ENCODE measurements around the gene FAM9C. TPM values are rescaled to one million over a fixed set of nuclear protein-coding genes. Genes with fewer than 3 reads are reported as not detected.

FAM9C gene
- total and polyA plus RNA-seq, 9 of the 15 experiments (the other 6 are each of a cell fraction or from before 2014, with no cell fraction given): not detected

DNA sequence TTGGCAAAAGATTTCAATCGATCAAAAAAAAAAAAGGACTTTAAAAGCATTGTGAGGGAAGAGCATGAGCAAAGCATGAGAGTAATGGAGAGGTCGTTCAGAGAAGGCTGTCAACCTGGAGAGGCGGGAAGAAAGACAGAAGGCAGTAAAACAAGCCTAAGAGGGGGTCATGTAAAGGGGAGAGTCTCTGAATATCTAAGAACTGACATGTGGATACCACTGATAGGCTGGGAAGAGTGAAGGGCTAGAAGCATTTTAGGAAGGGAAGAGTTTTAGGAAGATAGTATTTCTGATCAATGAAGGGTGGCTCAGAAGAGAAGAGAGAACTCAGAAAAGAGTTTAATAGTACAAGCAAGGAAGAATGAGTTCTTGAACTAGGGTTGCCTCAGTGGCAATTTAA is 7.5 kb downstream of the FAM9C start (continued):
- TF ChIP-seq, protein P1, sequence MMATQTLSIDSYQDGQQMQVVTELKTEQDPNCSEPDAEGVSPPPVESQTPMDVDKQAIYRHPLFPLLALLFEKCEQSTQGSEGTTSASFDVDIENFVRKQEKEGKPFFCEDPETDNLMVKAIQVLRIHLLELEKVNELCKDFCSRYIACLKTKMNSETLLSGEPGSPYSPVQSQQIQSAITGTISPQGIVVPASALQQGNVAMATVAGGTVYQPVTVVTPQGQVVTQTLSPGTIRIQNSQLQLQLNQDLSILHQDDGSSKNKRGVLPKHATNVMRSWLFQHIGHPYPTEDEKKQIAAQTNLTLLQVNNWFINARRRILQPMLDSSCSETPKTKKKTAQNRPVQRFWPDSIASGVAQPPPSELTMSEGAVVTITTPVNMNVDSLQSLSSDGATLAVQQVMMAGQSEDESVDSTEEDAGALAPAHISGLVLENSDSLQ (IDR thresholded peaks at IDR 0.05): peak; percentile 36; the same call in 1 of the 2 replicates
- no peak for TF ChIP-seq KAT7 (CRISPR knock-in tag; IDR thresholded peaks at IDR 0.05; ENCODE audit: borderline replicate concordance)
- TF ChIP-seq MAZ (CRISPR knock-in tag; conservative IDR thresholded peaks at IDR 0.05 in 1 of 2, IDR thresholded peaks at IDR 0.05 in 1 of 2): no peak
- TF ChIP-seq, protein P2, sequence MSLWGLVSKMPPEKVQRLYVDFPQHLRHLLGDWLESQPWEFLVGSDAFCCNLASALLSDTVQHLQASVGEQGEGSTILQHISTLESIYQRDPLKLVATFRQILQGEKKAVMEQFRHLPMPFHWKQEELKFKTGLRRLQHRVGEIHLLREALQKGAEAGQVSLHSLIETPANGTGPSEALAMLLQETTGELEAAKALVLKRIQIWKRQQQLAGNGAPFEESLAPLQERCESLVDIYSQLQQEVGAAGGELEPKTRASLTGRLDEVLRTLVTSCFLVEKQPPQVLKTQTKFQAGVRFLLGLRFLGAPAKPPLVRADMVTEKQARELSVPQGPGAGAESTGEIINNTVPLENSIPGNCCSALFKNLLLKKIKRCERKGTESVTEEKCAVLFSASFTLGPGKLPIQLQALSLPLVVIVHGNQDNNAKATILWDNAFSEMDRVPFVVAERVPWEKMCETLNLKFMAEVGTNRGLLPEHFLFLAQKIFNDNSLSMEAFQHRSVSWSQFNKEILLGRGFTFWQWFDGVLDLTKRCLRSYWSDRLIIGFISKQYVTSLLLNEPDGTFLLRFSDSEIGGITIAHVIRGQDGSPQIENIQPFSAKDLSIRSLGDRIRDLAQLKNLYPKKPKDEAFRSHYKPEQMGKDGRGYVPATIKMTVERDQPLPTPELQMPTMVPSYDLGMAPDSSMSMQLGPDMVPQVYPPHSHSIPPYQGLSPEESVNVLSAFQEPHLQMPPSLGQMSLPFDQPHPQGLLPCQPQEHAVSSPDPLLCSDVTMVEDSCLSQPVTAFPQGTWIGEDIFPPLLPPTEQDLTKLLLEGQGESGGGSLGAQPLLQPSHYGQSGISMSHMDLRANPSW (CRISPR knock-in tag; IDR thresholded peaks at IDR 0.05): no peak
- TF ChIP-seq ZNF76 (CRISPR knock-in tag; IDR thresholded peaks at IDR 0.05; ENCODE audit: borderline replicate concordance): no peak
- no peak for TF ChIP-seq ZNF124 (CRISPR knock-in tag; IDR thresholded peaks at IDR 0.05)
- no peak for TF ChIP-seq ZNF551 (CRISPR knock-in tag; IDR thresholded peaks at IDR 0.05)
- TF ChIP-seq, protein P3, sequence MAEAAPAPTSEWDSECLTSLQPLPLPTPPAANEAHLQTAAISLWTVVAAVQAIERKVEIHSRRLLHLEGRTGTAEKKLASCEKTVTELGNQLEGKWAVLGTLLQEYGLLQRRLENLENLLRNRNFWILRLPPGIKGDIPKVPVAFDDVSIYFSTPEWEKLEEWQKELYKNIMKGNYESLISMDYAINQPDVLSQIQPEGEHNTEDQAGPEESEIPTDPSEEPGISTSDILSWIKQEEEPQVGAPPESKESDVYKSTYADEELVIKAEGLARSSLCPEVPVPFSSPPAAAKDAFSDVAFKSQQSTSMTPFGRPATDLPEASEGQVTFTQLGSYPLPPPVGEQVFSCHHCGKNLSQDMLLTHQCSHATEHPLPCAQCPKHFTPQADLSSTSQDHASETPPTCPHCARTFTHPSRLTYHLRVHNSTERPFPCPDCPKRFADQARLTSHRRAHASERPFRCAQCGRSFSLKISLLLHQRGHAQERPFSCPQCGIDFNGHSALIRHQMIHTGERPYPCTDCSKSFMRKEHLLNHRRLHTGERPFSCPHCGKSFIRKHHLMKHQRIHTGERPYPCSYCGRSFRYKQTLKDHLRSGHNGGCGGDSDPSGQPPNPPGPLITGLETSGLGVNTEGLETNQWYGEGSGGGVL (CRISPR knock-in tag; IDR thresholded peaks at IDR 0.05): no peak
- TF ChIP-seq PRPF4 (IDR thresholded peaks at IDR 0.05; ENCODE audit: insufficient read depth, low read depth, low read length, poor library complexity, severe bottlenecking): no peak
- no peak for TF ChIP-seq ZNF274 (IDR thresholded peaks at IDR 0.05; ENCODE audit: borderline replicate concordance, low read depth, low read length)
- TF ChIP-seq, protein P4, sequence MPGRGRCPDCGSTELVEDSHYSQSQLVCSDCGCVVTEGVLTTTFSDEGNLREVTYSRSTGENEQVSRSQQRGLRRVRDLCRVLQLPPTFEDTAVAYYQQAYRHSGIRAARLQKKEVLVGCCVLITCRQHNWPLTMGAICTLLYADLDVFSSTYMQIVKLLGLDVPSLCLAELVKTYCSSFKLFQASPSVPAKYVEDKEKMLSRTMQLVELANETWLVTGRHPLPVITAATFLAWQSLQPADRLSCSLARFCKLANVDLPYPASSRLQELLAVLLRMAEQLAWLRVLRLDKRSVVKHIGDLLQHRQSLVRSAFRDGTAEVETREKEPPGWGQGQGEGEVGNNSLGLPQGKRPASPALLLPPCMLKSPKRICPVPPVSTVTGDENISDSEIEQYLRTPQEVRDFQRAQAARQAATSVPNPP (IDR thresholded peaks at IDR 0.05; ENCODE audit: borderline replicate concordance, insufficient read depth, insufficient read length): no peak
- TF ChIP-seq HMG20B (CRISPR knock-in tag; IDR thresholded peaks at IDR 0.05): no peak
- TF ChIP-seq GTF2A2 (tag; IDR thresholded peaks at IDR 0.05): no peak
- TF ChIP-seq NBN (IDR thresholded peaks at IDR 0.05; ENCODE audit: low read depth): no peak
- peak; percentile 56 for TF ChIP-seq ARID1B (IDR thresholded peaks at IDR 0.05)
- TF ChIP-seq ARNT (IDR thresholded peaks at IDR 0.05): no peak
- TF ChIP-seq NCOR1 (IDR thresholded peaks at IDR 0.05): peak; percentile 12; the same call in 1 of the 2 replicates
- no peak for TF ChIP-seq MAFK (IDR thresholded peaks at IDR 0.05; ENCODE audit: low read length)
- TF ChIP-seq, protein P5, sequence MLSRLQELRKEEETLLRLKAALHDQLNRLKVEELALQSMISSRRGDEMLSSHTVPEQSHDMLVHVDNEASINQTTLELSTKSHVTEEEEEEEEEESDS (CRISPR knock-in tag; IDR thresholded peaks at IDR 0.05): no peak
- TF ChIP-seq KAT8 (IDR thresholded peaks at IDR 0.05; ENCODE audit: low read depth): no peak
- no peak for TF ChIP-seq DACH1 (IDR thresholded peaks at IDR 0.05; ENCODE audit: partially characterized antibody)
- no peak for TF ChIP-seq NR4A1 (CRISPR knock-in tag; IDR thresholded peaks at IDR 0.05)
- TF ChIP-seq NR4A1 (tag; IDR thresholded peaks at IDR 0.05): no peak
